HG03571 (cell line): ENCODE results near the gene MRPL55.
A peak's percentile ranks its signal among the peaks of the same experiment; 100 is the strongest.

Experiments used
- ATAC-seq: cut with Tn5 transposase; IDR thresholded peaks from one replicate; pipeline ENCODE4 v1.9.1; 2021; ENCODE audit not compliant: unreplicated experiment

MRPL55 gene

DNA sequence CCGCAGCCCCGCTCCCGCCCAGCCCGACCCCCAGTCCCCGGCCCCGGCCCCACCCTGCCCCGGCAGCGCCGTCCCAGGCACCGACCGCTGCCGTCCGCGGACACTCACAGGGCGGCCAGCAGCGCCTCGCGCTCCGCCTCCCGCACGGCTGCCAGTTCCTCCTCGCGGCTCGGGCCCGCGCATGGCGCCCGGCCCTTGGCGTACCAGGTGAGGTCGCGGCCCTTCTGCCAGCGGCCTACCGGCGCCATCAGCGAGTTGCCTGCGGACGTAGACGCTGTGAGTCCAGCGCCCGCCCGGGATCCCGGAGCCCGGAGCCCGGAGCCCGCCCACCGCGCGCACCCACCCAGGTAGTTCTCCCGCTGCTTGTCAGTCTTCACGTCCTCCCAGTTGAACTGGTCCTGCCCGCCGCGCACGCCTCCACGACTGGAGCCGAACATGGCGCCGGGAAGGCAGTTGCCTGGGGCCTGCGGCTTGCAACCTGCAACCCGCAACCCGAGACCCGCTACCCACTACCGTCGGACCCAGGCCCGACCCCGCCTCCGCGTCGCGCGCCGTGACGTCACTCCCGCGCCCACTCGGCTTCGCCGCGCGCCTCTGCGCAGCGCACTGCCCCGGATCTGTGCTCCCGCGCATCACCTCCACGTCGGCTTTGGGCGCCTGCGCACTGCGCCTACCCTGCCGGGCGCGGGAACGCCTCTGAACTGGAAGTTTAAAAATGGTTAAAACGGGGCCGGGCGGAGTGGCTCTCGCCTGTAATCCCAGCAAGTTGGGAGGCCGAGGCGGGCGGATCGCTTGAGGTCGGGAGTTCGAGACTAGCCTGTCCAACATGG is 6.1 kb downstream of the MRPL55 start, which contains the start of gene C1orf35:
TSS of gene C1orf35 (minus strand) at position 535 of the 830 bp plus-strand sequence. CDS start at position 437, 98 bp downstream.
- ATAC-seq = peak; percentile 64

DNA sequence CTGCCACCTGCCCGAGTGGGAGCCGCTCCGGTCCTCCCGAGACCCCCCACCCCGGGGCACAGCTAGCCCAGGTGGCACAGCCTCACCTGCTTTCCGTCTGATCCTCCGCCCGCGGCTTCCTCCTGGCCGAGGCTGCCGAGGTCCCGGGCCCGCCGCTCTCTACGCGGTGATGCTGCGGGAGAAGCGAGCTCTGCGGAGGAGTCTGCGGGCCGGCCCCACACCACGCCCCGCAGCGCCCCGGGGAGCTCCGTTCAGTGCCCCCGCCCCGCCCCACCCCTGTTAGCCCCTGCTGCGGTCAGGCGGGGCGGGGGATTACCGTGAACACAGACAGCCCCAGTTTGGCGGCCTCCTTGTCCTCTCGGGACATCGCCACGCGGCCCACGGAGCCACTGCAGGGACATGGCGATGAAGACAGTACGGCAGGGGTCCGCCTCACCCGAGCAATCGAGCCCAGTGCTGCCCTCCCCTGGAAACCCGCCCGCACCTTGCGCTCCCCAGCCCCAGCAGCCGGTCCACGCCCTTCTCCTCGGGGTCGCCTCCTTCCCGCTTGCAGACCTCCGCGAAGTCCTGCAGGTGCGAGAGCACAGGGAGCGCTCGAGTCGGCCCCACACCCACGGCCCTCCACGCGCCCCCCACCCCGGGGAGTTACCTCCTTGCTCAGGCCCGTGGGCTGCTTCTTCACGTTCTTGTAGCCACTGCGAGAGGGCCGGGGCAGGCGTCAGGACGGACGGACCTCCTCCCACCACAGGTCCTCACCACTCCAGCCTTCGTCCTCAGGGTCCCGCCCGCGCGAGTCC is 6.9 kb downstream of the MRPL55 start:
- ATAC-seq = peak; percentile 17

DNA sequence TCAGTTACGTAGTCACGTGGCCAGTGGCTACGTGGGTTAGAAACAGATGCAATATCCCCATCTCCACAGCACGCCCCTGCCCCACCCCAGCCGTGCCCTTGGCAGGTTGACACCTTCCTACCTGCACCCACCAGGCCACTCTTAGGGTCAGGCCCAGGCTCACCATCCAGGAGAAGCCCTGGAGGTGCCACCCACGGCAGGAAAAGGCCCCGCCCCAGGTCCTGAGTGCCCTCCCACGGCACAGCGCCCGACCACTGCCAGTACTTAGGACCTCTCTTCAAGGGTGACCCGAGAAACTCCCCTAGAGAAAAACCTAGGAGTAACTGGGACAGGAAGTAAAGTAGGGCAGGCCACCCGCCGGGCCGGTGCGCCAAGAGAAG is 7.5 kb downstream of the MRPL55 start:
- no peak for ATAC-seq

DNA sequence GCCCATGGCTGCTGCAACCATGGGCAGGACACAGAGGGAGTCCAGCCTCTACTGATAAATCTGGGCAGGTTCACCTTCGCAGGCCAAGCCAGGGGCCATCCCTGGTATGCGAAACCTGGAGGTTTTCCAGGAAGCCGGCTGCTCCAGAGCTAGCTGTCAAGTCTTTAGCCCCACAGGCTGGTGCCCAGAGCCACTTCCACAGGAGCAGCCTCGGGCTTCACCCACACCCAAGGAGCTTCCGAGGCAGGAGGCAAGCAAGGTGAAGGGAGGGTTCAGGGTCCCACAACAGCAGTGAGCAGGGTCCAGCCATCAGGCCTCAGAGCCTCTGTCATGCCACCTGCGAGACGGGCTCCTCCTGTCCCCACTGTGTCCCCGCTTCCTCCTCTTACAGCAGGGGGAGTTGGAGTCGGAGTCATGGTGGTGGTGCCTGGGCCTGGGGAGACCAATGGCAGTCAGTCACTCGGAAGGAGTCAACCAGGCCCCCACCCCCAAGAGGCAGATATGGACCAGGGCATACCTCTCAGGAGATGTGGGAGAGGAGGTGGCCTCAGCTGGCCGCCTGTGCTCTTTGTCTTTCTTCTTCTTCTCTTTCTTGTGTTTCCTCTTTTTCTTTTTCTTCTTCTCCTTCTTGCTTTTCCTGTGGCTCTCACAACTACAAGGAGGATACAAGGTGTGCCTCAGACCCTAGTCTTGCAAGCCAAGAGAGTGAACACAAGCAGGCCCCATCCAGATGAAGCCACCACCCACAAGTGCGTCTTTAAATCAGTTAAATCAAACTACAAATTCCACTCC is 8.1 kb downstream of the MRPL55 start:
- no peak for ATAC-seq

DNA sequence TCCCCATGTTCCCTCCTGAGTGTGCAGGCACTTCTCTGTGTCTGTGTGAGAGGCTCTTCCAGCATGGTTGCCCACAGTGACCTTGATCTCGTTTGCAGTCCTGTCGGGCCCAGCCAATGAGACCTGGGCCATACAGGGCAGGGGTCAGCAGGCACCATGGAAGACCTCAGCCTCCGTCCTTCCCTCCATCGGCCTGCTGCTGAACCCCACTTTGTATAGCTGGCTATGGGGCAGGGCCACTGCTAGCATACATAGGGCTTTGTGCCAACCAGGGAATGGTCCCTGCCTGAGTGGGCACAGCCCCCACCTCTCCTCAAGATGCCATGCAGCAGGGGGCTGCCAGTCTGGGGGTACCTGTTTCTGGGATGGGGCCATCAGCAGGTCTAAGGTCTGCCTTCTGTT is 9.8 kb downstream of the MRPL55 start:
- no peak for ATAC-seq

DNA sequence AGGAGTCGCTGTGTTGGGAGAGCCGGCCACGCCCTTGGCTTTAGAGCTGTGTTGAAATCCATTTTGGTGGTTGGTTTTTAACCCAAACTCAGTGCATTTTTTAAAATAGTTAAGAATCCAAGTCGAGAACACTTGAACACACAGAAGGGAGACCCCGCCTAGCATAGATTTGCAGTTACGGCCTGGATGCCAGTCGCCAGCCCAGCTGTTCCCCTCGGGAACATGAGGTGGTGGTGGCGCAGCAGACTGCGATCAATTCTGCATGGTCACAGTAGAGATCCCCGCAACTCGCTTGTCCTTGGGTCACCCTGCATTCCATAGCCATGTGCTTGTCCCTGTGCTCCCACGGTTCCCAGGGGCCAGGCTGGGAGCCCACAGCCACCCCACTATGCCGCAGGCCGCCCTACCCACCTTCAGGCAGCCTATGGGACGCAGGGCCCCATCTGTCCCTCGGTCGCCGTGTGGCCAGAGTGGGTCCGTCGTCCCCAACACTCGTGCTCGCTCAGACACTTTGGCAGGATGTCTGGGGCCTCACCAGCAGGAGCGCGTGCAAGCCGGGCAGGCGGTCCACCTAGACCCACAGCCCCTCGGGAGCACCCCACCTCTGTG is 10.7 kb downstream of the MRPL55 start:
- no peak for ATAC-seq

DNA sequence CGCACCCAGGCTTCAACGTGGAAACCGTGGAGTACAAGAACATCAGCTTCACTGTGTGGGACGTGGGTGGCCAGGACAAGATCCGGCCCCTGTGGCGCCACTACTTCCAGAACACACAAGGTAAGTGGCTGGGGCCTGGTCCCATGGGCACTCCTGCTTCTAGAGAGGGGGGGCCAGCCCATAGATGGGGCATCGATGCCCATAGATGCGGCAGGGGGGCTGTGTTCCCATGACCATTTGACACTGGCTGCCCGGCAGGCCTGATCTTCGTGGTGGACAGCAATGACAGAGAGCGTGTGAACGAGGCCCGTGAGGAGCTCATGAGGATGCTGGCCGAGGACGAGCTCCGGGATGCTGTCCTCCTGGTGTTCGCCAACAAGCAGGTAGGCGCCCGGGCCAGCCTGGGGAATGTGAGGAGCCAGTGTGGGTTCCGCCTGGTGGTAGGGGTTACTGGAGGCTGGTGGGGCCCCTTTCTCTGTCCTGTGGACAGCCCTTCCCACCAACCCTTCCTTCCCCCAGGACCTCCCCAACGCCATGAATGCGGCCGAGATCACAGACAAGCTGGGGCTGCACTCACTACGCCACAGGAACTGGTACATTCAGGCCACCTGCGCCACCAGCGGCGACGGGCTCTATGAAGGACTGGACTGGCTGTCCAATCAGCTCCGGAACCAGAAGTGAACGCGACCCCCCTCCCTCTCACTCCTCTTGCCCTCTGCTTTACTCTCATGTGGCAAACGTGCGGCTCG is 11.6 kb downstream of the MRPL55 start:
- ATAC-seq = no peak

DNA sequence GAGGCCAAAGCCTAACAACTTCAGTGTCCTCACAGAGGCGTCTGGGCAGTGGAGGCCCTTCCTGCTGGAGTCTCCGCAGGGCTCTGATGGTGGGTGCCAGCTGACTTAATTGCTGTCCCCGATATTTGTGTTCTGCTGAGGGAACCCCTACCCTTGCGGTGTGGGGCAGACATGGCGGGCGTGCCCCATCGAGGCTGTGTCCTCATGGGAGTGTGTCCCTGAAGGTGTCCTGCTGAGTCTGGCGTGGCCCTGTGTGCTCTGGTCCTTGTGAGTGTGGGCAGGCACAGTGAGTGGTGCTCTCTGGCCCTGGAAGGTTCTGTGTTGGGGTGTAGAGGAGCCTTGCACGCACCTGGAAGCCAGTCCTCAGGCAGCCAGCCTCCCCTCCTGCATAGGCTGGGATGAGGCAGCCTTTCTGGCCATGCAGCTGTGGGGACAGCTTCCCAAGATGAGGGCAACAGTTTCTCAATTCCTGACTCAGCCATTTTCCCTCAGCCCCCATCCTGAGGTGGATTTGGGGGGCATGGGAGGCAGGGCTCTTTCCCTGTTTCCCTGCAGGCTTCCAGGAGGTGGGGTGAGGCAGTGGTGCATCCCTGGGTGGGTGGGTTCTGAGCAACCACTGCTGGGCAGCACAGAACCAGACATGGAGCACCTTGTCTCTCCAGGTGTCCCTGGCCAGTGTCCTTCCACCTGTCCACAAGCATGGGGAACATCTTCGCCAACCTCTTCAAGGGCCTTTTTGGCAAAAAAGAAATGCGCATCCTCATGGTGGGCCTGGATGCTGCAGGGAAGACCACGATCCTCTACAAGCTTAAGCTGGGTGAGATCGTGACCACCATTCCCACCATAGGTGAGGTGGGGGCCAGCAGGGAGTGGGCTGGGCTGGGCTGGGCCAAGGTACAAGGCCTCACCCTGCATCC is 12.4 kb downstream of the MRPL55 start:
- no peak for ATAC-seq

DNA sequence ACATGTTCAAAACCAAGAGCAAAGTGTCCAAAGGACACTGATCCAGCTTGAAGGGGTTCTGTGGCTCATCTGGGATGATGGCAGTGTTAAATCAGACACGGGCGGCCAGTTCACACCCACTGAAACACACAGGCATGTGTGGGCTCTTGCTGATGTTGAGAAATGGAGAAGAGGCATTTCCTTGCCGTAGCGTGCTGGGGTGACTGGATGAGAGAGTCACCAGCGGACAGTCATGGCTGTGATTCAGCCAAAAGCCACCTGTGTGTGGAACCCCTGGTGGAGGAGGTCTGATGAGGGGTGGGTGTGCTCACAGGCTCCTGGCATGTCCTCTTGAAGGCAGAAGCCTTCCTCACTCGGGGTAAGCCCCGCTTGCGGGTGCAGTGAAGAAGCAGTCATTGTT is 13.2 kb downstream of the MRPL55 start:
- no peak for ATAC-seq

DNA sequence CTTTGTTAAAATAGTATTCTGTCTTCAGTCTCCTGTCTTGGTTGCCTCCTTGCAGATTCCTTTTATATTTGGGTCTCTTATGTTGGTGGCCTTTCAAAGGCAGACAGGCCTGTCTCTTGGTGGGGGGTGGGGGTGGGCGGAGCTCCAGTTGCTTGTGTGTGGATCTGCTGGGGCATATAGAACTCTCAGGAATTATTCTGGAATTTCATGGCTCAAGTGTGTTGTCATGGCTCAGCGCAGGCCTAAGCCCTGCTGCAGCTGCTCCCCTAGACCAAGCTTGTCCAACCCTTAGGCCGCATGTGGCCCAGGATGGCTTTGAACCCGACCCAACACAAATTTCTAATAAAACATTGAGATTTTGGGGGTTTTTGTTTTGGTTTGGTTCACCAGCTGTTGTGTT is 13.9 kb downstream of the MRPL55 start:
- ATAC-seq = no peak

DNA sequence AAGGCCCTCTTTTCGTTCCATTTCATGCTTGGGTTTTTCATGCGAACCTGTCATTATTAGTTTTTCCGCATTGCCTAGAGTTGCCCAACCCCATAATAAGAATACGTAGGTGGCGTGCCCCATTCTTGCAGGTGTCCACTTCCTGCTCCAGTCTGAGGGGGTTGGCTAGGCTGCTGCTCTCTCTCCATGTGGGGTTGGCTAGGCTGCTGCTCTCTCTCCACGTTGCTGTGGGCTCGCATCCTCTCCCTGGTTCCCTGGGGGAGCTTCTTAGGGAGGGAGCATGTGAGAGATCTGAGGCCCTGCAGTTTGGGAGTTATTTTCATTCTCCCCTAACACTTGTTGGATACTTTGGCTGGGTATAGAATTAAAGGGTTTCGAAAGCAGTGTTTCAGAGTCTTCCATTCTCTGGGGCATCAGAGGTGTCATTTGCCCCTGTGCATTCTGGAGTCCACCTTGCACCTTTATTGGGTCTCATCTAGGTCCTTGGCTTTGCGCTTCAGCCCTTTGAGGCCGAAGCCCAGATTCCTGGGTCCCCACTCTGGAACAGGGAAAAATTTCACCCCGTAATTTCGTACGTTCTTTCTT is 14.6 kb downstream of the MRPL55 start:
- no peak for ATAC-seq

DNA sequence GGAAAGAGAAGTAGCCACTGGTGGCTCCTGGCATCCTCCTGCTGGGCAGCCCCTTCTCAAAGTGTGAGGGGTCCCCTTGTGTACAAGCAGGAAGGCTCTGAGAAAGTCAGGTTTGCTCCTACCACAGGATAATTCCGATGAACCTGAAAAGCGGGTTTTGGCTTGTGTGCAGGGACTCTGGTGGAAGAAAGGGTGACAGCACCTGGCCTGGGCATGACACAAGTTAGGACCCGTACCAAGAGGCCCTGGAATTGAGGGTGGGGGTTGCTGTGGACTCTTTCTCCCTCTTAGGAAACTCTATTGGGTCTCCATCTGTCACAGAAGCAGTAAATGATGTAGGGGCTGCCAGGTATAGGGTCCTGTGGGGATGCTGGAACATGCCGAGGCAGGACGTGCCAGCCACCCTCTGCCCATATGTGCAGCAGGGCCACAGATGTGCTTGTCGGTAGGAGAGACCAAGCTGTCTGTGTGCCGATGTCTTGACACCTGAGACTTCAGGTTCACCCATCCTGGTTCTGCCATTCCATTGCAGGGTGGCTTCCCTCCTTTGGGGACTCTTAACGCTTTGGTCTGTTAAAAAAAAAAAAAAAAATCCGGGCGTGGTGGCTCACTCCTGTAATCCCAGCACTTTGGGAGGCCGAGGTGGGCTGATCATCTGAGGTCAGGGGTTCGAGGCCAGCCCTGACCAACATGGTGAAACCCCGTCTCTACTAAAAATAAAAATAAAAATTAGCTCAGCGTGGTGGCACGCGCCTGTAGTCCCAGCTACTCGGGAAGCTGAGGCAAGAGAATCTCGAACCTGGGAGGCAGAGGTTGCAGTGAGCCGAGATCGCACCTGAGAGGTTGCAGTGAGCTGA is 15.8 kb downstream of the MRPL55 start:
- no peak for ATAC-seq

DNA sequence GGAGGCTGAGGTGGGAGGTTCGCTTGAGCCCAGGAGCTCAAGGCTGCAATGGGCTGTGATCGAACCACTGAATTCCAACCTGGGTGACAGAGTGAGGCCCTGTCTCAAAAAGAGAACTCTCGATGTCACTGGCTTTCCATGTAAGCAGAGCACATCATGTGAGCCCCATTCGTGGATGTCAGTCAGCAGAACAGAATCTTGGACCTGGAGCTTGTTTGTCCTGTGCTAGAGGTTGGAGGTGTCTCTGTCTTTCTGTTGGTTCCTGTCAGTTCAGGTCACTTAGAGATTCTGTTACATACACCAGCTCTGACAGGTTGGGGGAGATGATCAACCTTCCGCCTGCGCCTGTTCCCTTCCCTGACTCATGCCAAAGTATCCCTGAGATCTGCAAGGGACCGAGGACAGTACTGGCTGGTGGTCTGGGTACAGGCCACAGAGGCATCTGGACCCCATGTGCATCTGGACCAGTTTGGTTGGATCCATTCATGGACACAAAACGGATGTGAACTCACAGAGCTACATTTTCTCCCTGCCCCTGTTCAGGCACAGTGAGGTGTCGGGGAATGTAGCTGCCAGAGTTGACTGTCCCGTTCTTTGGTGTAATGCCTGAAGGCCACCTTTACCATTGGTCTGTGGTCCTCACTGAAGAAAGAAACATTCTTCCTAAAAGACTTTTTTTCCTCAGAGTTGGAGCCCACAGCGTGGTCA is 16.6 kb downstream of the MRPL55 start:
- no peak for ATAC-seq

DNA sequence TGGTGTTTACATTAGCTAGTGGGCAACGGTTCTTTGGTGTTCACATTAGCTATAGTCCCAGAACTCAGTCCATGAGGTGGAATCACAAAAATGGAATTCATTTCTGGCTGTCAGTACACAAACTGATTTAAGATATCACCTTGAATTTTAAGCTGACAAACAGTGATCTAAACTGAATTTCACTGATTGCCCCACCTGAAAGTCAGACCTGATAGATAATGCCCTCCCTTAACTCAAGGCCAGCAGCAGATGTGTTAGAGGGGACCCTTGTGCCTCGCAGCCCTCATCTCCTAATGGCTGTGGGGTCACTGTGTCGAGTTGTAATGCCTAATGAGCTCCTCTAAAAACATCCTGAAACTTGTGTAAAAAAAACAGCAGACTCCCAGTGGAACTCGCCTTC is 18.0 kb downstream of the MRPL55 start:
- ATAC-seq = no peak

DNA sequence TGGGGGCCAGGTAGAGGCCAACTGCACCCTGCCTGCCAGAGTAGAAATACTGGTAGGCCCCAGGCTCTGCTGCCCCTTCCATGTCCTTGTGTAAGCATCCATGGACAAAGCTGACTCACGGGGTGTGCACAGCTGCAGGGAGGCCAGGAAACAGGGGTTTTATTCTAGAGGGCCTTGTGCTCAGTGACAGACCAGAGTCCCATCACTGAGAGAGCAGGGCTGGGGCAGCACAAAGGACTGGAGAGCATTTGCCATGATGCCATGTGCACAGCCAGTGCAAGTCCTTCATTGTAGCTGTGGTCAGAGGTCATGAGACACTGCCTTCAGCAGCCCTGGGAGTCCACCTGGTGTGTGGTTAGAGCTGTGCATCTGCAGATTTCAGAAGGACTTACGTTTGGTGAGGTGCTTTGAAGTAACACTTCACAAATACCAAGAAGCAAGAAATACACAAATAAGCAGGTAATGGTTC is 18.5 kb downstream of the MRPL55 start:
- no peak for ATAC-seq

DNA sequence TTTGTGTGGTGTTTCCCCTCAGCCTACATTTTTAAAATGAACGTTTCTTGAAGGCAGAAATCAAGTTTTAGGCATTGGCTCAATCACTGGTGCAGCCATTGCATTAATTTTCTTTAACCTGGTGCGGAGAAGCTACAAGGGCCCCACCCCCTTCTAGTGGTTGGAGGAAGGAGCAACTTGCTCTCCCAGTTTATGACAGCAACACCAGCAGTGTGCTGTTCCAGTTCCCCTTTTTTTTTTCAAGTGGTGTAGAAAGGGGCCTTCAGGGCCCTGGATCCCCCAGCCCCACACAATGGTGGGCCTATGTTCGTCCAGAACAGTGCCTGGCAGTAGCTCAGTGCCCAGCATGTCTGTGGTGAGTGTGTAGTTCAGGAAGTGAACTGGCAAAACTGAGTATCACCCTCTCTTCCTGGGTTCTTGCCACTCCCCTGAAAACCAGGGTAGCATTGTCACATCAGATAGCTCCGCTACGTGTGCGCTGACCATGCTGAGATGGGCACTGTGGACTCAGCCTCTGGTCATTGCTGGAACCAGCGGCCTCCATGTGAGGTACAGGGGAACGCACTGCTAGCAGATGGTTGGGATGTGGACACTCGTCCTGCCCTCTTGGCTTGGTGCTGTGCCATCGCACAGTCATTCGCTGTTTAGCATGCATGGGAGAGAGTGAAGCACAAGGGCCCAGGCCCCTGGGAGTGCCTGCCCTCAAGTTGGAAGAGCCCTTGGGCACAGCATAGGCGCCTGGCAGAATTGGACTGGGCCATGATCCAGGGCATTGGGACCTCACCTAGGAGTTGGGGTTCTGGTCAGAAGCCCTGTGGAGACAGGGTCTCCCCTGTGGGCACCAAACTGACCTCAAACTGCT is 19.3 kb downstream of the MRPL55 start:
- no peak for ATAC-seq
